Measurements from ENCODE around the gene MAPRE2.

DNA sequence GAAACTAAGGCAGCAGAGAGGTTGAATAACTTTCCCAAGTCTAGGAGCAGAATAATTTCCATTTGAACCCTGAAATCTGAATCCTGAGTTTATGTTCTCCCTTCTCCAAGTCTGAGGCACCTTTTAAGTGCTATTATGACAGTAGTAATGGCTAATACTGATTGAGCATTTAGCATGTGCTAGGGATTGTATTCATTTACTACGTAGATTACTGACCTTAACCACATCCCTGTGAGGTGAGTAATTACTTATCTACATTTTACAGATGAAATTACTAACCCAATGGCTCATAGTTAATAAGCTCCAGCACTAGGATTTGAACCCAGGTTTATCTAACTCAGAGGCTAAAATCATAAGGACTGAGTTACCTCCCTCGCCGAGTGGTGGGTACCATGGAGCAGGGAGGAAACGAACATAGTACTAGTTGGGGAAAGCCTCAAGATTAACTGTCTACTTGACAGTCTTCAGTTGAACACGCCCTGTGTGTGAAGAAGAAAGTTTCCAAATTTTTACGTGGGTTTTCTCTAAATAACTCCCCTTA, 93.0 kb downstream of the MAPRE2 start:
- TF ChIP-seq, protein P1, sequence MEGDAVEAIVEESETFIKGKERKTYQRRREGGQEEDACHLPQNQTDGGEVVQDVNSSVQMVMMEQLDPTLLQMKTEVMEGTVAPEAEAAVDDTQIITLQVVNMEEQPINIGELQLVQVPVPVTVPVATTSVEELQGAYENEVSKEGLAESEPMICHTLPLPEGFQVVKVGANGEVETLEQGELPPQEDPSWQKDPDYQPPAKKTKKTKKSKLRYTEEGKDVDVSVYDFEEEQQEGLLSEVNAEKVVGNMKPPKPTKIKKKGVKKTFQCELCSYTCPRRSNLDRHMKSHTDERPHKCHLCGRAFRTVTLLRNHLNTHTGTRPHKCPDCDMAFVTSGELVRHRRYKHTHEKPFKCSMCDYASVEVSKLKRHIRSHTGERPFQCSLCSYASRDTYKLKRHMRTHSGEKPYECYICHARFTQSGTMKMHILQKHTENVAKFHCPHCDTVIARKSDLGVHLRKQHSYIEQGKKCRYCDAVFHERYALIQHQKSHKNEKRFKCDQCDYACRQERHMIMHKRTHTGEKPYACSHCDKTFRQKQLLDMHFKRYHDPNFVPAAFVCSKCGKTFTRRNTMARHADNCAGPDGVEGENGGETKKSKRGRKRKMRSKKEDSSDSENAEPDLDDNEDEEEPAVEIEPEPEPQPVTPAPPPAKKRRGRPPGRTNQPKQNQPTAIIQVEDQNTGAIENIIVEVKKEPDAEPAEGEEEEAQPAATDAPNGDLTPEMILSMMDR (conservative IDR thresholded peaks at IDR 0.05) = no peak
- no peak for TF ChIP-seq EZH2 (IDR thresholded peaks at IDR 0.05; ENCODE audit: low read depth)

Data from PC-9 (cell line).